ENCODE data around the gene RBL1.
"Not testable (repeated sequence)": the region's sequence is repeated elsewhere in the genome, so short reads cannot be mapped to it uniquely, and the experiment has no call there.

The RBL1 gene

DNA sequence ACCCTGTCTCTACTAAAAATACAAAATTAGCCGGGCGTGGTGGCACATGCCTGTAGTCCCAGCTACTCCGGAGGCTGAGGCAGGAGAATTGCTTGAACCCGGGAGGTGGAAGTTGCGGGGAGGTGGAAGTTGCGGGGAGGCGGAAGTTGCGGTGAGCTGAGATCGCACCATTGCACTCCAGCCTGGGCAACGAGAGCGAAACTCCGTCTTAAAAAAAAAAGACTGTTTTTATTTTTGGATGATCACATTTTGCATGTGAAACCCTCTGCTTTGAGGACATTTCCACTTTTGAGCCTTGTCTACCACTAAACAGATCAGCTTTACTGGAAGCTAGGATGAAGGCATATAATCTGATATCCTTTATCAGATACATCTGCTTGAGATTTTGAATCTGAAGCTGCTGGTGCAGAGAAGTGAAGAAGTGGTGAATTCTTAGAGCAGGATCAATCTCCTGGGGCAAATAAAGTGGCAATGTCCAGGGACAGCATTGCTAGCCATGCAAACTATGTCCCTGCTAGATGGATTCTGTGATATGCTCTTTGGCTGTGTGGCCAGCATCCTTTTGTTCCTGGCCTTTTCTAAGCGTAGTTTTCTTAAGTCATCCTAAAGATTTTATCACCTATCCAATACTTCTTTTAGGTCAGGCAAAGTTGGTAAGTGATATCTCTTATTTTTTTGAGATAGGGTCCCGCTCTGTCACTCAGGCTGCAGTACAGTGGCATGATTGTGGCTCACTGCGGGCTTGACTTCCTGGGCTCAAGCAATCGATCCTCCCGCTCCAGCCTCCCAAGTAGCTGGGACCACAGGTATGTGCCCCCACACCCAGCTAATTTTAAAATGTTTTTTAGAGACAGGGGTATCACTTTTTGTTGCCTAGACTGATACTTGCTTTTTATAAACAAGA, 23.3 kb downstream of the RBL1 start:
- no peak for DNase-seq (ENCODE audit: low read depth)

DNA sequence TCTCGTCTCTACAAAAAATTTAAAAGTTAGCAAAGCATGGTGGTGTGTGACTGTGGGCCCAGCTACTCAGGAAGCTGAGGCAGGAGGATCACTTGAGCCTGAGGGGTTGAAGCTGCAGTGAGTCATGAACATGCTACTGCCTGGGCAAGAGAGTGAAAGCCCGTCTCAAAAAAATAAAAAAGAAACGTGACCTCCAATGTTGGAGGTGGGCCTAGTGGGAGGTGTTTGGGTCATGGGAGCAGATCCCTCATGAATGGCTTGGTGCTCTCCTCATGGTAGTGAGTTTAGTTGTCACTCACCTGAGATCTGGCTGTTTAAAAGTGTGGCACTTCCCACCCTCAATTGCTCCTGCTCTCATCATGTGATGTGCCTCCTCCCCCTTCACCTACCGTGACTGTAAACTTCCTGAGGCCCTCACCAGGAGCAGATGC, 24.3 kb downstream of the RBL1 start:
- no peak for DNase-seq (ENCODE audit: low read depth)

DNA sequence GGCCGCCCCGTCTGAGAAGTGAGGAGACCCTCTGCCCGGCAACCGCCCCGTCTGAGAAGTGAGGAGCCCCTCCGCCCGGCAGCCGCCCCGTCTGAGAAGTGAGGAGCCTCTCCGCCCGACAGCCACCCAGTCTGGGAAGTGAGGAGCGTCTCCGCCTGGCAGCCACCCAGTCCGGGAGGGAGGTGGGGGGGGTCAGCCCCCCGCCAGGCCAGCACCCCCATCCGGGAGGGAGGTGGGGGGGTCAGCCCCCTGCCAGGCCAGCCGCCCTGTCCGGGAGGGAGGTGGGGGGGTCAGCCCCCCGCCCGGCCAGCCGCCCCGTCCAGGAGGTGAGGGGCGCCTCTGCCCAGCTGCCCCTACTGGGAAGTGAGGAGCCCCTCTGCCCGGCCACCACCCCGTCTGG, 26.2 kb downstream of the RBL1 start:
- DNase-seq (ENCODE audit: low read depth) = not testable (repeated sequence)

DNA sequence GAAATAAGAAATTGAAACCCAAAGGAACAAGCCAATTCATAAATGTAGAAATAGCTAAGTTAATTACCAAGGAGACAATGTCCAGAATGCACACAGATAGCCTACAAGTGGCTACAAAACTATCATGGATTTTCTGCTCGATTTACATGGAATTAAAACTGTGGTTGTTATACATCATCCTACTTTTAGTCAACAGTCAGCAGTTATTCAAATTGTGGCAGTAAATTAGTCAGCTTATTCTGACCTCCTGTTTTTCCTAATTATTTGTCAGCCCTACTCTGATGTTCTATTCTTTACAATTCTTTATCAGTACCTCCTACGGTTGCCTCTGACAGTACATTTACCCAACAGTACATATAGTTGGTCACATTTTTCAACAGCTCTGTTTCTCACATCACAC, 29.6 kb downstream of the RBL1 start:
- DNase-seq (ENCODE audit: low read depth) = no peak

DNA sequence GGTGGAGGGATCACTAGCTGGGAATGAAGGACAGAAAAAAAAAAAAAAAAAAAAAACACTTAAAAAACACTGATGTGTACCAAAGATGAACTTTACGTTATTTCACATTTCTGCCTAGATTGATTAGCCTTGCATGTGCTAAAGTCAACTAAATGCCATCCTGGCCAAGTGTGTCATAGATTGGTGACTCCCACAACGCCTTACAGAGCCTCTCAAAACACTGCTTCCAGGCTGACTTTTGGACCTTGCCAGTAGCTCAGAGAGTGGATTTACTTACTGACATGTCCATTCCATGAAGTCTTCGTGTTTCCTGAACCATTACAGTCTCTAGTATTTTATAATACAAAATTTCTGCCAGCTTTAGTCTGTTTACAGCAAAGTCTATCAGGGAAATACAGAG, 40.5 kb downstream of the RBL1 start:
- no peak for DNase-seq (ENCODE audit: low read depth)

DNA sequence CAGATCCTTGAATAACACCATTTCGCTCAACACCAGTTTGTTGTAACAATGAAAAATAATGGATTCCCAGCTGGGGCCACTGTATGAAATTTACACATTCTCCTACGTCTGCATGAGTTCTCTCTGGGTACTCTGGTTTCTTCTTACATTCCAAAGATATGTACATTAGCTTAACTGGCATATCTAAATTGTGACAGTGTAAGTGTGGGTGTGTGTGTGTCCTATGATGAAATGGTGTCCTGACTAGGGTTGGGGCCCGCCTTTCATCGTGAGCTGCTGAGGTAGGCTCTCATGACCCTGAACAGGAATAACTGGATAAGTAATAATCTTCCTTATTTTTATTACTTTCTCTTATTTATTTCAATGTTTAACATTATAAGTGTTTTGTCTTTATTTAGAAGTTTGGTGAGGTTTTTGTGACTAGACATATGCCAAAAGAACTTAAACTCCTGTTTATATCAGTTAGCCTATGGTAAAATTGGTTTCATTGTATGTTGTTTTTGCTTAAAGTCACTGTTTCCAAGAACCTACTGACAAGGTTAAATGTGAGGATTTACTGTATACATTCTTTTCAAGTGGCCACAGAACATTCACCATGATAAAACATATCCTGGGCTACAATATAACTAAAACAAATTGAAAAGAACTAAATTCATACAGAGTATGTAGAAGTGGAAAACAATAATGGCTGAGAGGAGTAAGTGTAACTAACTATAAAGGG, 42.4 kb downstream of the RBL1 start:
- DNase-seq (ENCODE audit: low read depth) = no peak

DNA sequence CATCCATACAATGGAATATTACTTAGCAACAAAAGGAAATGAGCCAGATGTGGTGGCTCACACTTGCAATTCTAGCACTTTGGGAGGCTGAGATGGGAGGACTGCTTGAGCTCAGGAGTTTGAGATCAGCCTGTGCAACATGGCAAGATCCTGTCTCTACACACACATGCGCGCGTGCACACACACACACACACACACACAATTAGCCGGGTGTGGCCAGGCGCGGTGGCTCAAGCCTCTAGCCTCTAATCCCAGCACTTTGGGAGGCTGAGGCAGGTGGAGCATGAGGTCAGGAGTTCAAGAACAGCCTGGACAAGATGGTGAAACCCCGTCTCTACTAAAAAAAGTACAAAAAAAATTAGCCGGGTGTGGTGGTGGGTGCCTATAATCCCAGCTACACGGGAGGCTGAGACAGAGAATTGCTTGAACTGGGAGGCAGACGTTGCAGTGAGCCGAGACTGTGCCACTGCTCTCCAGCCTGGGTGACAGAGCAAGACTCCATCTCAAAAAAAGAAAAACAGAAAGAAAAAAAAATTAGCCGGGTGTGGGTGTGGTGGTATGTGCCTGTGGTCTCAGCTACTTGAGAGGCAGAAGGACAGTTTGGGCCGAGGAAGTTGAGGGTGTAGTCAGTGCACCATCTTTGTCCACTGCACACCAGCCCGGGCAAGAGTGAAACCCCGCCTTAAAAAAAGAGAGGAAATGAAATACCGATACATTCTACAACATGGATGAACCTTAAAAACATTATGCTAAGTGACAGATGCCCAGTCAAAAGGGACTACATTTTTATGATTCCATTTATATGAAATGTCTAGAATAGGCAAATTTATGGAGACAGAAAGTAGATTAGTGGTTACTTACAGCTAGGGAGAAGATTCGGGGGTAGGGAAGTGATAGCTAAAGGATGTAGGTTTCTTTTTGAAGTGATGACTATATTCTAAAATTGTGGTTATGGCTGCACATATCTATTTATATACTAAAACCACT, 52.5 kb downstream of the RBL1 start:
- no peak for DNase-seq (ENCODE audit: low read depth)

DNA sequence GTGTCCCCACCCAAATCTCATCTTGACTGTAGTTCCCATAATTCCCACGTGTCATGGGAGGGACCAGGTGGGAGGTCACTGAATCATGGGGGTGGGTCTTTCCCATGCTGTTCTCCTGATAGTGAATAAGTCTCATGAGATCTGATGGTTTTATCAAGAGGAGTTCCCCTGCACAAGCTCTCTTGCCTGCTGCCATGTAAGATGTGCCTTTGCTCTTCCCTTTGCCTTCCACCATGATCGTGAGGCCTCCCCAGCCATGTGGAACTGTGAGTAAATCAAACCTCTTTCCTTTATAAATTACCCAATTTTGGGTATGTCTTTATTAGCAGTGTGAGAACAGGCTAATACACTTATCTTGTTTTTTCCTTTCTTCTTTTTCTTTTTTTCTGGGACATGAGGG, 56.4 kb downstream of the RBL1 start:
- not testable (repeated sequence) for DNase-seq (ENCODE audit: low read depth)

DNA sequence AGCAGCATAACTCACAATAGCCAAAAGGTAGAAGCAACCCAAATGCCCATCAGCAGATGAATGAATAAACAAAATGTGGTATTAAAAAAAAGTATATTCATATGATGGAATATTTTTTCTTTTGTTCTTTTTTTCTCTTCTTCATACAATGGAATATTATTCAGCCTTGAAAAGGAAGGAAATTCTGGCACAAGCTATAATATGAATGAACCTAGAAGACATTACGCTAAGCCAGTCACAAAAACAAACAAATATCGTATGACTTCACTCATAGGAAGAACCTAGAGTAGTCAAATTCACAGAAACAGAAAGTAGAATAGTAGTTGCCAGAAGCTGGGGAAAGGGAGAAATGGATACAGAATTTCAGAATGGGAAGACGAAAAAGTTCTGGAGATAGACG, 63.7 kb downstream of the RBL1 start:
- no peak for DNase-seq (ENCODE audit: low read depth)

DNA sequence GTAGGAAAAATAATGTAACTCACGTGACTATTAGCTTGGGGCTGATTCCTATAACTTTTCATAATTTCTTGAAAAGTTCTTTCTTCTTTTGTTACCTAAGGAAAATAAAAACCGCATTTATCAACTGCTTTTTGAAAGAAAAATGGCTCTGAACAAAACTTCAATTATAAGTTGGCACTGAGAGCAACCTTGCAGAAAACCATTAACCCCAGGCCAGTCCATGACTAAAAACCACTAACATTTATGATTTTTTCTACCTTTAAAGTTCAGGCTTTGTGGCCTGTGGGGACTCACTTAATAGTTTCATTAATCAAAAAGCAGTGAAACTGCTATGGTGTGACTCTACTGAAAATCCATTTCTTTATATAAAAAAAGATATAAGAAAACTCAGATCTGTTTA, 75.2 kb downstream of the RBL1 start:
- DNase-seq (ENCODE audit: low read depth) = no peak

DNA sequence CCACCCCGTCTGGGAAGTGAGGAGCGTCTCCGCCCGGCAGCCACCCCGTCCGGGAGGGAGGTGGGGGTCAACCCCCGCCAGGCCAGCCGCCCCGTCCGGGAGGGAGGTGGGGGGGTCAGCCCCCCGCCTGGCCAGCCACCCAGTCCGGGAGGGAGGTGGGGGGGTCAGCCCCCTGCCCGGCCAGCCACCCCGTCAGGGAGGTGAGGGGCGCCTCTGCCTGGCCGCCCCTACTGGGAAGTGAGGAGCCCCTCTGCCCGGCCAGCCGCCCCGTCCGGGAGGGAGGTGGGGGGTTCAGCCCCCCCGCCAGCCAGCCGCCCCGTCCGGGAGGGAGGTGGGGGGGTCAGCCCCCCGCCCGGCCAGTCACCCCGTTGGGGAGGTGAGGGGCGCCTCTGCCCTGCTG, 83.2 kb downstream of the RBL1 start:
- not testable (repeated sequence) for DNase-seq (ENCODE audit: low read depth)

DNA sequence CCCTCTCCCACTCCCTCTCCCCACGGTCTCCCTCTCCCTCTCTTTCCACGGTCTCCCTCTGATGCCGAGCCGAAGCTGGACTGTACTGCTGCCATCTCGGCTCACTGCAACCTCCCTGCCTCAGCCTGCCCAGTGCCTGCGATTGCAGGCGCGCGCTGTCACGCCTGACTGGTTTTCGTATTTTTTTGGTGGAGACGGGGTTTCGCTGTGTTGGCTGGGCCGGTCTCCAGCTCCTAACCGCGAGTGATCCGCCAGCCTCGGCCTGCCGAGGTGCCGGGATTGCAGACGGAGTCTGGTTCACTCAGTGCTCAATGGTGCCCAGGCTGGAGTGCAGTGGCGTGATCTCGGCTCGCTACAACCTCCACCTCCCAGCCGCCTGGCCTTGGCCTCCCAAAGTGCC, 83.9 kb downstream of the RBL1 start:
- not testable (repeated sequence) for DNase-seq (ENCODE audit: low read depth)

DNA sequence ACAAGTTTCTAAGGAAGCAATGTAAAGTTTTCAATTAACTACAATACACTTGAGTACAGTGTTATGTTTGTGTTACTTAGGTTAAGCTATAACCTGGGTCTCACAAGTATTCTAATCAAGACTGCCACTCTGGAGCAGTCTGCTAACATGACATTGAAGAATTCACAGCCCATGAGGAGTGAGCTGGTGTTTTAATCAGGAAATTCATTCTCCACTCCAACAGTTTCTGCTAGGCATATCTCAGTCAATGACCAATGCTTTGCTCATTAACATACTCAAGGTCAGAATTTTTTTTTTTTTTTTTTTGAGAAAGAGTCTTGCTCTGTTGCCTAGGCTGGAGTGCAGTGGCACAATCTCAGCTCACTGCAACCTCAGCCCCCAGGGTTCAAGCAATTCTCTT, 84.7 kb downstream of the RBL1 start:
- DNase-seq (ENCODE audit: low read depth) = no peak

DNA sequence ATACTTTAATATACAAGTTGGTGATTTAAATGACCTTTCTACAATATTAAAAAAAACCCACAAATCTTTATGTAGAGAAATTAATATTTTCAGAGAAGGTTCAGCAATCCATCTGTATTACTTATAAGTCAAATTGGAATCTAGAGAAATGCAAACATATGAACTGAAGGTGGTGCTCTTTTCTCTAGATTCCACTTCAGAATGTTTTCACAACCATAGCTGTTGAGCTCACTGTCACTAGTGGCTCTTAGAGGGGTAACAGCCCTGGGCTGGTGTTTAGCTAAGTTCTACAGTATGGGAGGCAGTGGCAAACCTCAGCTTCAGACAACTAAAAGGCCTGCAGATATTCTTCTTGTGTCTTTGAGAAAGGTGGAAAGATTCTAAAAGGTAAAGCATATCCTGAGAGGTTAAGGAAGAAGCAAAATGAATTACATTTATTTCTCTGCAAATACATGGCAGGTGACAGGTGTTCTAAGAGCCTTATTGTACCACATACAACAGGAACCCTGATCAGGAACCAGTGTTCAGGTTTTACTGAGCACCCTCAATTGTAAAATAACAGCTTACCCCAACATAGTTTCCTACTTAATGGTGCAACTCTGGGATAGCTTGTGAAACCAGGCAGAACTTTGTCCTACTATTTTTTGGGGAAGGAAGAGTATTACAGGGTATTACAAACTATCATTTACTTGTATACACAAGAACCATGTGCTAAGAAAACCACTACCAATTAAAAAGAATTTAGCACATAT, 87.7 kb downstream of the RBL1 start:
- no peak for DNase-seq (ENCODE audit: low read depth)

DNA sequence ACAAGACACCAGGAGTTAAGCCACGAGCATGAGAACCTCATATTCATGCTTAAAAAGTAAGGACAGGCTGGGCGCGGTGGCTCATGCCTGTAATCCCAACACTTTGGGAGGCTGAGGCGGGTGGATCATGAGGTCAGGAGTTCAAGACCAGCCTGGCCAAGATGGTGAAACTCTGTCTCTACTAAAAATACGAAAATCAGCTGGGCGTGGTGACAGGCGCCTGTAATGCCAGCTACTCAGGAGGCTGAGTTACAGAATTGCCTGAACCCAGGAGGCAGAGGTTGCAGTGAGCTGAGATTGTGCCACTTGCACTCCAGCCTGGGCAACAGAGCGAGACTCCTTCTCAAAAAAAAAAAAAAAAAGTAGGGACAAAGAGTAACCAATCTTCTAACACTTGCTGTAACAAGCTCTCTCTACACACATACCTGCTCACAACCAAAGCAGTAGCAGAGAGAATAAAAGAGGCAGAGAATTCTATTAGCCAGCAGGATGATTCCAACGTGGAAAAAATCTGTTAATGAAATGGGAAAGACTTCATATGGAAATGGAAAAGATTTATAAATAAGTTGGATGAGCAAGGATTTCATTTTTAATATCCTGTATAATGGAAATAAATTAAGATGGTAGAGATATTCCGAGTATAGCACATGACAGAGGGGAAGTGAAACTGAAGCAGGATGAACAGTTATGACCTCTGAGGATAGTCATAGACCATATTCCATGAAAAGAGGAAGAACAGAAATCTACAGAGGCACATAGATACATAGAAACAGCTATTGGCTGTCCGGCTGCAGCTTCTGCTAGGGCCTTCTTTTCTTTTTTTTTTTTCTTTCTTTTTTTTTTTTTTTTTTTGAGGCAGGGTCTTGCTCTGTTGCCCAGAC, 90.5 kb downstream of the RBL1 start:
- not testable (repeated sequence) for DNase-seq (ENCODE audit: low read depth)

DNA sequence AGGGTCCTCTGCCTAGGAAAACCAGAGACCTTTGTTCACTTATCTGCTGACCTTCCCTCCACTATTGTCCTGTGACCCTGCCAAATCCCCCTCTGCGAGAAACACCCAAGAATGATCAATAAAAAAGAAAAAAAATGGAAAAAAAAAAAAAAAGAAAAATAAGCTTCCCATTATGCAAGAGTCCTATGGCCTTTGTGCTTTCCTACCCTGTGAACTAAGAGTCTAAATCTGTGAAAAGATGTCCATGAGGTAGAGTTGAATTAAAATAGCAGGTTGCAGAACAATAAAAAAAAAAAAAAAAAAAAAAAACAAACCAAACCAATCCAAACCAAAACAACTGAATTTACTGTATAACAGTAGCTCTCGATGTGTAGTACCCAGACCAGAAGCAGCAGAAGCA, 94.2 kb downstream of the RBL1 start:
- not testable (repeated sequence) for DNase-seq (ENCODE audit: low read depth)

DNA sequence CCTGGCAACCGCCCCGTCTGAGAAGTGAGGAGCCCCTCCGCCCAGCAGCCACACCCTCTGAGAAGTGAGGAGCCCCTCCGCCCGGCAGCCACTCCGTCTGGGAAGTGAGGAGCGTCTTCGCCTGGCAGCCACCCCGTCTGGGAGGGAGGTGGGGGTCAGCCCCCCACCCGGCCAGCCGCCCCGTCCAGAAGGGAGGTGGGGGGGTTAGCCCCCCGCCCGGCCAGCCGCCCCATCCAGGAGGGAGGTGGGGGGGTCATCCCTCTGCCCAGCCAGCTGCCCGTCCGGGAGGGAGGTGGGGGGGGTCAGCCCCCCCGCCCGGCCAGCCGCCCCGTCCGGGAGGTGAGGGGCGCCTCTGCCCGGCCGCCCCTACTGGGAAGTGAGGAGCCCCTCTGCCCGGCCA, 95.6 kb downstream of the RBL1 start:
- not testable (repeated sequence) for DNase-seq (ENCODE audit: low read depth)

DNA sequence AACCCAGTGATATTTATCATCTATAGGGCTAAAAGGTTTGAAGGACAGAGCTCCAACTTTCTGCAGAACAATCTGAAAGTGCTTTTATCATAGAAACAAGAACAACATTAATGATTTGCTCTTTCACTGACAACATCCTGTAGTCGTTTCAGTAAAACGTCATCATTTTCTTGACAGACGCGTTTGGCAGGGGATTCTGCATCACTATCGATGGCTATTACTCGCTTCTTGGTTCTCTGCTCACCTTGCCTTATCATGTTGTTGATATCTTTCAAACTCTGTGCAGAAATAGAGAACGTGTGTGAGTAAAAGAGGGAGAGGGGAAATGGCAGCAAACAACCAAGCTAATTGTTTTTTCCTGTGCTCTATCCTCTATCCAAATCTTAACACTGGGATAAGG, 97.1 kb downstream of the RBL1 start:
- no peak for DNase-seq (ENCODE audit: low read depth)

DNA sequence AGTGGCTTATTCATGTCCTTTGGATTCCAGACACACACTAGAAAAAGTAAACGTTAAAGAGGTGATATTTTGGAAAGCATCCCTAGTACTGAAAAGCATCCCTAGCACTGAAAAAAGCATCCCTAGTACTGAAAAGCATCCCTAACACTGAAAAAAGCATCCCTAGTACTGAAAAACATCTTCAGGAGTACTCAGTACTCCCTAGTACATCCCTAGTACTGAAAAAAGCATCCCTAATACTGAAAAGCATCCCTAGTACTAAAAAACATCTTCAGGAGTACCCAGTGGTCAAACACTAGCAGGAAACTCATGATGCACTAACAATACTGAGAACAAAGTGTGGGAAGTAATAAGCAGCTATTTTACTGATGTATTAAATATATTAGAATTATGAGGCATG, 98.7 kb downstream of the RBL1 start:
- no peak for DNase-seq (ENCODE audit: low read depth)

DNA sequence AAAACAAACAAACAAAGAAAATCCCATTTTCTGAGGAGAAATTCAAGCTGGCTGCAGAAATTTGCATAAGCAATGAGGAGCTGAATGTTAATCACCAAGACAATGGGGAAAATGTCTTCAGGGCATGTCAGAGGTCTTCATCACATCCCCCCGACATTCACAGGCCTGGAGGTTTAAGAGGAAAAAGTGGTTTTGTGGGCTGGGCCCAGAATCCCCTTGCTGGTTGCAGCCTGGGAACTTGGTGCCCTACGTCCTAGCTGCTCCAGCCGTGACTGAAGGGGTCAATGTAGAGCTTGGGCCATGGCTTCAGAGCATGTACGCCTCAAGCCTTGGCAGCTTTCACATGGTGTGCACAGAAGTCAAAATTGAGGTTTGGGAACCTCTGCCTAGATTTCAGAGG, 101.6 kb downstream of the RBL1 start:
- DNase-seq (ENCODE audit: low read depth) = not testable (repeated sequence)

All from HS-27A (cell line).